ENCODE measurements around the gene VAV3. TPM values are rescaled to one million over a fixed set of nuclear protein-coding genes. Genes with fewer than 3 reads are reported as not detected.

VAV3 gene
- total and polyA plus RNA-seq, 2 donors from 2014 or later: 61.6 to 87.5 TPM

- no peak for DNase-seq
- no peak for TF ChIP-seq CTCF (IDR thresholded peaks at IDR 0.05; ENCODE audit: borderline replicate concordance, extremely low read depth, insufficient read depth)
- Histone ChIP-seq H3K27me3 (ENCODE audit: control insufficient read depth, insufficient read depth, low read length) (no peaks in the 10 kb centered on the region), H3K4me1 (ENCODE audit: control insufficient read depth in 2 of 3, insufficient read depth in 2 of 3, low read depth in 1 of 3, low read length in 3 of 3) (no peaks in the 10 kb centered on the region), H3K27ac (ENCODE audit: low read depth in 2 of 2, low read length in 2 of 2) (no peak overlapping the region), H3K9me3 (ENCODE audit: control insufficient read depth in 2 of 3, insufficient read depth in 1 of 3, low read length in 3 of 3) (no peaks in the 10 kb centered on the region), H3K4me3 (ENCODE audit: low read length in 3 of 3) (no peak overlapping the region), H3K36me3 (ENCODE audit: control insufficient read depth in 2 of 3, insufficient read depth in 3 of 3, low read length in 3 of 3) (no peaks in the 10 kb centered on the region), H3K9ac (ENCODE audit: low read length in 3 of 3) (no peak overlapping the region)
- no peak for FAIRE-seq
- intact Hi-C loops (cut with DNase I): no loop called here
Measured at GRCh38 chr1:107920561-107920960, 44.4 kb downstream of the VAV3 start.

GRCh38 chr1:107919953-107920352 lies 45.0 kb downstream of the VAV3 start:
- Histone ChIP-seq H3K9ac (ENCODE audit: low read length in 3 of 3) (no peak overlapping the region), H3K4me1 (ENCODE audit: control insufficient read depth in 2 of 3, insufficient read depth in 2 of 3, low read depth in 1 of 3, low read length in 3 of 3) (no peaks in the 10 kb centered on the region), H3K27me3 (ENCODE audit: control insufficient read depth, insufficient read depth, low read length) (no peaks in the 10 kb centered on the region), H3K27ac (ENCODE audit: low read depth in 2 of 2, low read length in 2 of 2) (no peak overlapping the region), H3K4me3 (ENCODE audit: low read length in 3 of 3) (no peak overlapping the region), H3K36me3 (ENCODE audit: control insufficient read depth in 2 of 3, insufficient read depth in 3 of 3, low read length in 3 of 3) (no peaks in the 10 kb centered on the region), H3K9me3 (ENCODE audit: control insufficient read depth in 2 of 3, insufficient read depth in 1 of 3, low read length in 3 of 3) (no peaks in the 10 kb centered on the region)
- FAIRE-seq: no peak
- intact Hi-C loops (cut with DNase I): no loop called here
- DNase-seq: no peak
- TF ChIP-seq CTCF (IDR thresholded peaks at IDR 0.05; ENCODE audit: borderline replicate concordance, extremely low read depth, insufficient read depth): no peak

- no peak for FAIRE-seq
- H3K27ac ChIP-seq (ENCODE audit: low read depth in 2 of 2, low read length in 2 of 2): no peak overlapping the region
Measured at GRCh38 chr1:107914119-107914765, 50.7 kb downstream of the VAV3 start.

More at GRCh38 chr1:107914119-107914765, 50.7 kb downstream of the VAV3 start:
- no peaks in the 10 kb centered on the region for H3K27me3 ChIP-seq (ENCODE audit: control insufficient read depth, insufficient read depth, low read length)
- no peak overlapping the region for H3K4me3 ChIP-seq (ENCODE audit: low read length in 3 of 3)
- intact Hi-C loops (cut with DNase I): no loop called here
- H3K36me3 ChIP-seq (ENCODE audit: control insufficient read depth in 2 of 3, insufficient read depth in 3 of 3, low read length in 3 of 3): no peaks in the 10 kb centered on the region
- TF ChIP-seq CTCF (IDR thresholded peaks at IDR 0.05; ENCODE audit: borderline replicate concordance, extremely low read depth, insufficient read depth): no peak
- DNase-seq: no peak
- peaks cover 0 to 3% (median 0%) of the 10 kb centered on the region in 3 donors for H3K4me1 ChIP-seq (ENCODE audit: control insufficient read depth in 2 of 3, insufficient read depth in 2 of 3, low read depth in 1 of 3, low read length in 3 of 3)
- H3K9me3 ChIP-seq (ENCODE audit: control insufficient read depth in 2 of 3, insufficient read depth in 1 of 3, low read length in 3 of 3): no peaks in the 10 kb centered on the region
- no peak overlapping the region for H3K9ac ChIP-seq (ENCODE audit: low read length in 3 of 3)
